C4-2B (cell line): ENCODE data around the gene NFIB.

Experiments
- CTCF ChIP-seq: fragments of 450-650 bp; conservative IDR thresholded peaks from 2 replicates; pipeline ENCODE4 v1.5.1; 2017; ENCODE audit warnings: mild to moderate bottlenecking
- ZFX ChIP-seq: fragments of 450-650 bp; IDR thresholded peaks from 2 replicates; pipeline ENCODE4 v1.6.1; 2017

- no peak for TF ChIP-seq CTCF
- TF ChIP-seq ZFX = no peak
Observed at GRCh38 chr9:14033067-14033466, 280.9 kb downstream of the NFIB start.
